Fibroblast of lung (primary cell): Measurements from ENCODE around the gene PLK2.

Source experiments
- EZH2 ChIP-seq: IDR thresholded peaks from 2 replicates; pipeline ENCODE4 v1.5.1; 2012; ENCODE audit warnings: low read length, control low read depth, mild to moderate bottlenecking; ENCODE audit errors: missing control alignments
- TF ChIP-seq, protein P1 (sequence below), 2 donors: IDR thresholded peaks in 1 of 2; conservative IDR thresholded peaks in 1 of 2; 1 replicate in 1 of 2; 2 replicates in 1 of 2; pipeline ENCODE4 v1.5.1; 2011 to 2012; ENCODE audit warnings: low read length in 2 of 2, control low read depth in 1 of 2, inconsistent platforms in 1 of 2, low read depth in 1 of 2, mild to moderate bottlenecking in 1 of 2

DNA sequence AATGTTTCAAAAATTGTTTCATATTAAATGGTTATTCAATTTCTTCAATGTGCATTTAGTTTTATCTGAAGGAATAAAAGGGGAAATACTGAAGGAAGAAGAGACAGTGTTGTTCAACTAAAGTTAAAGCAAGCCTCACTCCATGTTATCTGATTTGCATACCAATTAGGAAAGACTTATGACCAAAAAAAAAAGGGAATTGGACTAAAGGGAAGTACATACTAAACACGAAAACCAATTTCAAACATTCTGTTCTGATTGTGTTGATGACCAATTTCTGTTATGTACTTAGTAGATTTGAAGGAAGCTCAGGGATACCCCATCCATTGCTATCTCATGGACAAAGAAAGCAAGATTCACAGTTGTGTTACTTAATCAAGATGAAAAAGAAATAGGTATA lies 26.4 kb upstream of the PLK2 start:
- TF ChIP-seq, protein P1, sequence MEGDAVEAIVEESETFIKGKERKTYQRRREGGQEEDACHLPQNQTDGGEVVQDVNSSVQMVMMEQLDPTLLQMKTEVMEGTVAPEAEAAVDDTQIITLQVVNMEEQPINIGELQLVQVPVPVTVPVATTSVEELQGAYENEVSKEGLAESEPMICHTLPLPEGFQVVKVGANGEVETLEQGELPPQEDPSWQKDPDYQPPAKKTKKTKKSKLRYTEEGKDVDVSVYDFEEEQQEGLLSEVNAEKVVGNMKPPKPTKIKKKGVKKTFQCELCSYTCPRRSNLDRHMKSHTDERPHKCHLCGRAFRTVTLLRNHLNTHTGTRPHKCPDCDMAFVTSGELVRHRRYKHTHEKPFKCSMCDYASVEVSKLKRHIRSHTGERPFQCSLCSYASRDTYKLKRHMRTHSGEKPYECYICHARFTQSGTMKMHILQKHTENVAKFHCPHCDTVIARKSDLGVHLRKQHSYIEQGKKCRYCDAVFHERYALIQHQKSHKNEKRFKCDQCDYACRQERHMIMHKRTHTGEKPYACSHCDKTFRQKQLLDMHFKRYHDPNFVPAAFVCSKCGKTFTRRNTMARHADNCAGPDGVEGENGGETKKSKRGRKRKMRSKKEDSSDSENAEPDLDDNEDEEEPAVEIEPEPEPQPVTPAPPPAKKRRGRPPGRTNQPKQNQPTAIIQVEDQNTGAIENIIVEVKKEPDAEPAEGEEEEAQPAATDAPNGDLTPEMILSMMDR (conservative IDR thresholded peaks at IDR 0.05 in 1 of 2, IDR thresholded peaks at IDR 0.05 in 1 of 2; ENCODE audit: low read depth in 1 of 2, low read length in 2 of 2): no peak
- no peak for TF ChIP-seq EZH2
